ENCODE results near the gene PRIMA1. TPM values are rescaled to one million over a fixed set of nuclear protein-coding genes. Genes with fewer than 3 reads are reported as not detected.
A peak's percentile ranks its signal among the peaks of the same experiment; 100 is the strongest.

Gene PRIMA1
- total RNA-seq, 1 donor from 2014 or later = 1.9 TPM

DNA sequence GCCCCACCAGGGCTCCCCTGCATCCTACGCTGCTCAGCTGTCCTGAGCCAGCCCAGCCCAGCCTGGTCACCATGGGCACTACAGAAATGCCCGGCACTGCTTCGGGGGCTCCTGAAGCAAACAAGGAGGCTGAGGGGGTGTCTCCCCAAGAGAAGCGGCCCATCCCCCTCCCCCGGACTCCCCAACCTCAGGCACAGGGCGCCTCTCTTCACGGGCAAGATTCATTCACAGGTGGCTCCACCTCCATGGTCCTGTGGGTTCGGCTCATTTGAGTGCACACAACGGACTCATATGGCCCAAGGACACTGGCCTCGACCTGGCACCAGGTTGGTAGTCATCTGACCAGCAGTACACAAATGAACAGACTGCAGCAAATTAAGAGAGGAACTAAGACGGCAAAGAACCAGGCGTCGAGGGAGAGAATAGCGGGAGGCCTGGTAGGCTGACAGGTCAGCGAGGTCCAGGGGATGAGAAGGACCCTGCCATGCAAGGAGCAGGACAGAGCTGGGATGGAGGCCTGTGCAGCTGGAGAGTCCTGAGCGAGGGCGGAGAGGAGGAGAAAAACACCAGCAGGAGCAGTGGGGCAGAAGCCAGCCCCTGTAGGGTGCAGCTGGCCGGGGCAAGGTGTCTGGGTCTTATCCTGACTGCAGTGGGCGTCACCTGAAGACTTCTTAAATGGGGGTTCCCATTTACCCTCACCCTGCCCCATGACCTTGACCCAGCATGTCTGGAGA, 60.2 kb downstream of the PRIMA1 start:
- Histone ChIP-seq H3K27me3 (no peaks in the 10 kb centered on the region), H3K4me1 (no peaks in the 10 kb centered on the region), H3K27ac (no peak overlapping the region), H3K4me3 (no peak overlapping the region), H3K36me3 (no peaks in the 10 kb centered on the region), H3K9me3 (no peaks in the 10 kb centered on the region)
- intact Hi-C loops (cut with DNase I) = no loop called here
- DNase-seq (peak; percentile 50), ATAC-seq (no peak)
- TF ChIP-seq, protein P1, sequence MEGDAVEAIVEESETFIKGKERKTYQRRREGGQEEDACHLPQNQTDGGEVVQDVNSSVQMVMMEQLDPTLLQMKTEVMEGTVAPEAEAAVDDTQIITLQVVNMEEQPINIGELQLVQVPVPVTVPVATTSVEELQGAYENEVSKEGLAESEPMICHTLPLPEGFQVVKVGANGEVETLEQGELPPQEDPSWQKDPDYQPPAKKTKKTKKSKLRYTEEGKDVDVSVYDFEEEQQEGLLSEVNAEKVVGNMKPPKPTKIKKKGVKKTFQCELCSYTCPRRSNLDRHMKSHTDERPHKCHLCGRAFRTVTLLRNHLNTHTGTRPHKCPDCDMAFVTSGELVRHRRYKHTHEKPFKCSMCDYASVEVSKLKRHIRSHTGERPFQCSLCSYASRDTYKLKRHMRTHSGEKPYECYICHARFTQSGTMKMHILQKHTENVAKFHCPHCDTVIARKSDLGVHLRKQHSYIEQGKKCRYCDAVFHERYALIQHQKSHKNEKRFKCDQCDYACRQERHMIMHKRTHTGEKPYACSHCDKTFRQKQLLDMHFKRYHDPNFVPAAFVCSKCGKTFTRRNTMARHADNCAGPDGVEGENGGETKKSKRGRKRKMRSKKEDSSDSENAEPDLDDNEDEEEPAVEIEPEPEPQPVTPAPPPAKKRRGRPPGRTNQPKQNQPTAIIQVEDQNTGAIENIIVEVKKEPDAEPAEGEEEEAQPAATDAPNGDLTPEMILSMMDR (IDR thresholded peaks at IDR 0.05) = no peak

DNA sequence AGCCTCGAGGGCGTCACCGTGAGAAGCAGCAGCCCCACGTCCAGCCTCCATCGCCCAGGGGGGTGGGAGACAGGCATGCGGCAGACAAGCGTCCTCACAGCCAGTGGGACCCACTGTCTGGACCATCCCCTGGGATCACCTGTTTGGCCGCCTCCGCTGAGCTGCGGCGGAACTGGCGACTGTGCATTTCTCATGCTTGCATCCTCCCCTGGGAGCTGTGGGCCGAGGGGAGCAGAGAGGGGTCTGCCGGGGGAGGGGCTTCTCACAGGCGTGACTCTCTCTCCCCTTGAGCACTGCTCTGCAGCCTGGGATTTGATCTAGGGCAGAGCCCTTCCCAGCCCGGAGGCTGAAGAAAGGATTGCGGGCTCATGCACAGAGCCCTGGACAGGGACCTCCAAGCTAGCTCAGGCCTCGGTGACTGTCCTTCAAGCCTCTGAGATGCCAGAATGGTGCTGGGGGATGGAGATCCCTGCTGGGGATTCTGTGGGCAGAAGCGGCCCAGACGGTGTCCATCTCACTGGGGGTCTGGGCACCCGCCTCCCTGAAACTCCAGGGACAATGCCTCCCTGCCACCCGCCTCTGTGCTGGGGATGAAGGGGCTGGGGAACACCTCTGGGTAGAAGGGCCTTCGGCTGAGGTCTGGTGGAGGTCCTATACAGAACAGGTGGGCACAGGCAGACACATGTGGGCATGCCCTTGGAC, 61.1 kb downstream of the PRIMA1 start:
- H3K4me3 ChIP-seq = no peak overlapping the region
- no peaks in the 10 kb centered on the region for H3K9me3 ChIP-seq
- no peaks in the 10 kb centered on the region for H3K4me1 ChIP-seq
- DNase-seq (peak; percentile 55), ATAC-seq (no peak)
- H3K27ac ChIP-seq = no peak overlapping the region
- TF ChIP-seq, protein P1 (IDR thresholded peaks at IDR 0.05) = no peak
- no peaks in the 10 kb centered on the region for H3K27me3 ChIP-seq
- intact Hi-C loops (cut with DNase I) = no loop called here
- no peaks in the 10 kb centered on the region for H3K36me3 ChIP-seq

DNA sequence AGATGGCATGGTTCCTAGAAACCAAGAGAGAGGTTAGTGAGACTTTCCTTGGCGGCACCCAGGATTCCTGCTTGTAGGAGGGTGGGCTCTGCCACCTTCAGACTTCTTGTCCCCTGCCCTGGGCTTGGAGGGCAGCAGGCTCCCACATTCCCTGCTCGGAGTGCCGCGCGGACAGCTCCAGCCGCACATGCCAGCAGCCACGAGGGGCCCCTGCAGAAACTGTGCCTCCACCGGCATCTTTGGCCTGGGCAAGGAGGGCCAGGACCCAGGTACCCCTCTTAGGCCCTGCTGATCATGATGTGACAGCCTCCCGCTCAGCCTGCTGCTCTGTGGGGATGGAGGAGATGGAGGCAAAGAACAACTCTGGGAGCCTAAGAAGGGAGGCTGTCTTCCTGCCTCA, 62.3 kb downstream of the PRIMA1 start:
- ATAC-seq = no peak
- Histone ChIP-seq H3K27me3 (no peaks in the 10 kb centered on the region), H3K27ac (no peak overlapping the region), H3K9me3 (no peaks in the 10 kb centered on the region), H3K4me1 (no peaks in the 10 kb centered on the region), H3K36me3 (no peaks in the 10 kb centered on the region), H3K4me3 (no peak overlapping the region)
- peak; percentile 40 for DNase-seq
- TF ChIP-seq, protein P1 (IDR thresholded peaks at IDR 0.05) = no peak
- intact Hi-C loops (cut with DNase I) = no loop called here

DNA sequence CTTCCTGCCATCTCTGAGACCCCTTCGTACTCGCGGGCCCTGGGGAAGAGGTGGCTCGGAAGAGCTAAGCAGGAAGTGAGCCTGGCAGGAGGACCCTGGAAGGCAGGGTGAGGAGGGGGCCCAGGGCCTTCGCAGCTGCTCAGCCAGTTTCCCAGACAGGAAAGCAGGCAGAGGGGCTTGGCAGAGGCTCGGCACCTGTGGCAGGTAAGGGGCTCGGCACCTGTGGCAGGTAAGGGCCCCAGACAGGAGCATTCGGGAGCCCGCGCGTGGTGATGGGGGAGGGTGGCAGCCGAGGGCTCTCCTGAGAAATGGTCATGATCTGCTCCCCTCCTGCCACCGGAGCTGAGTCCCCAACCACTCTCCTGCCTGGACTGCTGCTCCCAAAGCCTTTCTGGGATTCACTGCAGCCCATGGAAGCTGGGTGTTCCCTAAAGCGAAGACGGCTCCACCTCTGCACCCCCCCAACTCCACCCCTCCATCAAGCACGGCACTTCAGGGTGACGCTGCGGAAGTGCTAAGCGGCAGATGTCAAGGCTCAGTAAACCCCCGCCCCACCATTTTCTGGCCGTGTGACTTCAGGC, 63.2 kb downstream of the PRIMA1 start:
- Histone ChIP-seq H3K27me3 (no peaks in the 10 kb centered on the region), H3K4me3 (no peak overlapping the region), H3K36me3 (no peaks in the 10 kb centered on the region), H3K9me3 (no peaks in the 10 kb centered on the region), H3K4me1 (no peaks in the 10 kb centered on the region), H3K27ac (no peak overlapping the region)
- intact Hi-C loops (cut with DNase I) = no loop called here
- TF ChIP-seq, protein P1 (IDR thresholded peaks at IDR 0.05) = no peak
- DNase-seq = peak; percentile 51
- no peak for ATAC-seq

DNA sequence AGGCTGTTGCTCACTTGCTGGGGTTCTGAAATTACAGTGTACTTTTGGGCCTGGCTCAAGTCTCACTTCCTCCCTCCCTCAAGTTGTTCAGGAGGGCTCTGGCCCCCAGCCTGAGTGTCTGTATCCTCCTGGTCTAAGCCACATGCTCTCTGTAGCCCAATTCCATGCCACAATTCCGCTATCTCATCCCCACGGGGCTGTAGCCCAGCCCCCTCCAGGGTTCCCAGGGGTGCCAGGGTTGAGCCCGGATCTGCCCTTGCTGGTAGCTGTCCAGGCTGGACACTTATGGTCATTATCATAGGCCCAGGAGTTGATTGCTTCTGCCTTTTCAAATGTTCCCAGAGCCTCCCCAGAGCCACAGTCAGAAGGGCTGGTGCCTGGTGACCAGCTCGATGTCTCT, 65.3 kb downstream of the PRIMA1 start:
- H3K4me3 ChIP-seq = no peak overlapping the region
- no peak for ATAC-seq
- H3K27me3 ChIP-seq = no peaks in the 10 kb centered on the region
- no peaks in the 10 kb centered on the region for H3K36me3 ChIP-seq
- intact Hi-C loops (cut with DNase I) = no loop called here
- no peaks in the 10 kb centered on the region for H3K9me3 ChIP-seq
- no peaks in the 10 kb centered on the region for H3K4me1 ChIP-seq
- no peak overlapping the region for H3K27ac ChIP-seq
- TF ChIP-seq, protein P1 (IDR thresholded peaks at IDR 0.05) = no peak
- DNase-seq = peak; percentile 36
